ENCODE measurements around the gene EIPR1.
A peak's percentile ranks its signal among the peaks of the same experiment; 100 is the strongest.

Gene EIPR1

DNA sequence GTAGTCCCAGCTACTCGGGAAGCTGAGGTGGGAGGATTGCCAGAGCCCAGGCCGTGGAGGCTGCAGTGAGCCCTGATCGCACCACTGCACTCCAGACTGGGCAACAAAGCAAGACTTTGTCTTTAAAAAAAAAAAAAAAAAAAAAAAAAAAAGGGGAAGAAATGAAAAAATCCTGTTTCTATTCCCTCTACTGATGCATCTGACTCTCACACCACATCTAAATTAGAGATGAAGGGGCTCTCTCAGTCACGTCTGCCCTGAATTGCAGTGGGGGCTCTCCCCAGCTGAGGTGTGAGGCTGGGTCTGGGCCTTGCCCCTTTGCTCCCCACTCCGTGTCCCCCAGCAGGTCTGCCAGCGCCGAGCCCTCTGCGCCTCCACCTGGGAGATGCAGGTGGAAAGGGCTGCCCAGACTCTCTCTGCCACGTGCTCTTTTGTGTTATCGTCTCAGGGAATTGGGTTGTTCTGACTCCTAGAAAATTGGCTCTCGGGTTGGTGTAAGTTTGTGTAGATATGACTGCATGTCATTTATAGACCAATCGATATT, 32.1 kb upstream of the EIPR1 start:
- no peak for DNase-seq (ENCODE audit: low spot score)

DNA sequence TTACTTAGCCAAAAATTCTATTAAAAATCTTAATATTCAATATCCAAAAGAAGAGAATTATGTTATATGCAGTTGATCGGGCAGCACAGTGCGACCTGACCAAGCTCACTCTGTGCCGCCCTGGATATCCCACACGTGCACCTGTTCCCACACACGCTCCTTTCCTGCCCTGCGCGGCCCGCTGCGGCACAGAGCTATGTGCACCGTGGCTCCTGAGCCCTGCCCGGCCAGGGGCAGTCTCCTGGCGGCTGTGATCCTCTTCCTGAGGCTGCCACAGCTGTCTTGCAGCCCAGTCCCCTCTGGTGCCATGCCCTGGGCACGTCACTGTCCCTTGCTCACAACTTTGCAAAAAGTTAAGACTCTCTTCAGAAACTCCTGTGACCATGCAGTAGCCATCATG, 31.2 kb upstream of the EIPR1 start:
- no peak for DNase-seq (ENCODE audit: low spot score)
- TF ChIP-seq, protein P1, sequence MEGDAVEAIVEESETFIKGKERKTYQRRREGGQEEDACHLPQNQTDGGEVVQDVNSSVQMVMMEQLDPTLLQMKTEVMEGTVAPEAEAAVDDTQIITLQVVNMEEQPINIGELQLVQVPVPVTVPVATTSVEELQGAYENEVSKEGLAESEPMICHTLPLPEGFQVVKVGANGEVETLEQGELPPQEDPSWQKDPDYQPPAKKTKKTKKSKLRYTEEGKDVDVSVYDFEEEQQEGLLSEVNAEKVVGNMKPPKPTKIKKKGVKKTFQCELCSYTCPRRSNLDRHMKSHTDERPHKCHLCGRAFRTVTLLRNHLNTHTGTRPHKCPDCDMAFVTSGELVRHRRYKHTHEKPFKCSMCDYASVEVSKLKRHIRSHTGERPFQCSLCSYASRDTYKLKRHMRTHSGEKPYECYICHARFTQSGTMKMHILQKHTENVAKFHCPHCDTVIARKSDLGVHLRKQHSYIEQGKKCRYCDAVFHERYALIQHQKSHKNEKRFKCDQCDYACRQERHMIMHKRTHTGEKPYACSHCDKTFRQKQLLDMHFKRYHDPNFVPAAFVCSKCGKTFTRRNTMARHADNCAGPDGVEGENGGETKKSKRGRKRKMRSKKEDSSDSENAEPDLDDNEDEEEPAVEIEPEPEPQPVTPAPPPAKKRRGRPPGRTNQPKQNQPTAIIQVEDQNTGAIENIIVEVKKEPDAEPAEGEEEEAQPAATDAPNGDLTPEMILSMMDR (IDR thresholded peaks at IDR 0.05; ENCODE audit: extremely low read depth, missing control alignments): no peak

More for the DNA sequence above, 32.1 kb upstream of the EIPR1 start:
- TF ChIP-seq, protein P1 (IDR thresholded peaks at IDR 0.05; ENCODE audit: extremely low read depth, missing control alignments): no peak

DNA sequence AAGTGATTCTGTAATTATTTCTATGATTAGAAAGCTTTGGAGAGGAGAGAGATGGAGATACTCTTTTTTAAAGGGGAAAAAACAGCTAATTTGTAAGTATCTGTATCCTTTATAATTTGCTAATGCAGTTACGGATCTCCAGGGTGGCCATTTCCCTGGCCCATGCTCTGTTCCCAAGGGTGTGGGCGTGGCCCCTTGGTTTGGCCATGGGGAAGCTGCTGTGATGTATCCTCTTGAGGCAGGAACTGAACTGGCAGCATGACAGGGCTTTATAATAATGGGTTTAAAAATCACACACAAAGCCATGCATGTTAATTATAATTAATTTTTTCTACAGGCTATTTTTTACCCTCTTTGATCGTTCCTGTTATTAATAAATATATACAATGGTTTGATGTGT, 28.9 kb upstream of the EIPR1 start:
- DNase-seq (ENCODE audit: low spot score): no peak
- TF ChIP-seq, protein P1 (IDR thresholded peaks at IDR 0.05; ENCODE audit: extremely low read depth, missing control alignments): no peak

DNA sequence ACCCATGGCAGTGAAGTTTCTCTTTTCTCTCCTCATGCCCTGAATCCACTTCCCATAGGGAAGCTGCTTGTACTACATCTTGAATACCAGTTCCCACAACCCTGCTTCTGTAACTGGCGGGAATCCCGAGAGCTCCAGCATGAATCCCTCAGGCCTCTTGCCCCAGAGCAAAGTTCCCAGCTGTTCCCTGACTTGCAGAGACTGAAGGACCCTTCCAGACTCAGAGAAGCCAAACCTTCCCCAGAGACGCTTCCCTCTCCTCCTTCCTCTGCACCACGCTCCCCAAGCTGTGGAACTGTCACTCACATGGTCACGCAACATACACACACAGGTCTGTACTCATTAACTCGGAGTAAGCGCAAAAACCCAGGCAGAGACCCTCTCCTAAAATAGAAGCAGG, 28.3 kb upstream of the EIPR1 start:
- TF ChIP-seq, protein P1 (IDR thresholded peaks at IDR 0.05; ENCODE audit: extremely low read depth, missing control alignments): no peak
- DNase-seq (ENCODE audit: low spot score): no peak

DNA sequence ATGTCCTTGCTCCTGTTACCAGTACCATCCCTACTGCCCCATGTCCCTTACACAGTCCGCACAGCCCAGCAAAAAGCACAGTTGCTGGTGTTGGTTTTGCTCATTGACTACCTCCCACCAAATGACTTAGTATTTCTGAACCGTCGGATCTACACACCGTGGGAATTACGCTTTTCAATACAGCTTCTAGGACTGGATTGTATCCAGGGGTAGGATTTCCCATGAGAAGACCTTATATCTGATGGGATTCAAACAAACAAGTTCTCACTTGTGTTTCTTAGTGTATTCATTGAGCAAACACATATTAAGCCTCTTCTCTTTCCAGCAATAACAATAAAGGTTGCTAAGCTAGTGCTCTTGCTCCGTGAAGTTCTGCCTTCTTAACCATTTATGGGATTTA, 27.7 kb upstream of the EIPR1 start:
- TF ChIP-seq, protein P1 (IDR thresholded peaks at IDR 0.05; ENCODE audit: extremely low read depth, missing control alignments): no peak
- no peak for DNase-seq (ENCODE audit: low spot score)

DNA sequence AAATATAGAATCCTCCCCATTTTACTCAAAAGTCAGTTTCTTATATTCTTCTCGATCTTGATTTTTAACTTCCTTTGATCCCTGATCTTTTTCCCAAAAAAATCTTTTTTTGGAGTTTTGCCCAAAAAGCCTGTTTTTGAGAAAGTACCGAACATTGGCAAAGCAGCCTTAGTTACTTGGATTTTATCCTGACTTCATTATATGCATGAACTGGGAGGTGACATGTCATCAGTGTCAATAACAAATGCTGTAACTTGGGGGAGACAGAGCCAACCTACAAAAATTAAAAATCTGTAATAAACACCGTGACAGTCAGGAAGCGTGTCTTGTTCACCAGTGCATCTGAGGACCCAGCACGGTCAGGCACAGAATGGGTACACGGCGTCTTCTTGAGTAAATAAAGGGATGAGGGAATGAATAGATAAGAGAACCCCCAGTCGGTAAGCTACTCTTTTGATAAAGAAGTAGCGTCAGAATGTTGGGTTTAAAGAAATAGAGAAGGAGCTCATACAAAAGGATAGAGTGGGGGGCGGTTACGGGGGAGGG, 26.8 kb upstream of the EIPR1 start:
- TF ChIP-seq, protein P1 (IDR thresholded peaks at IDR 0.05; ENCODE audit: extremely low read depth, missing control alignments): no peak
- DNase-seq (ENCODE audit: low spot score): no peak

DNA sequence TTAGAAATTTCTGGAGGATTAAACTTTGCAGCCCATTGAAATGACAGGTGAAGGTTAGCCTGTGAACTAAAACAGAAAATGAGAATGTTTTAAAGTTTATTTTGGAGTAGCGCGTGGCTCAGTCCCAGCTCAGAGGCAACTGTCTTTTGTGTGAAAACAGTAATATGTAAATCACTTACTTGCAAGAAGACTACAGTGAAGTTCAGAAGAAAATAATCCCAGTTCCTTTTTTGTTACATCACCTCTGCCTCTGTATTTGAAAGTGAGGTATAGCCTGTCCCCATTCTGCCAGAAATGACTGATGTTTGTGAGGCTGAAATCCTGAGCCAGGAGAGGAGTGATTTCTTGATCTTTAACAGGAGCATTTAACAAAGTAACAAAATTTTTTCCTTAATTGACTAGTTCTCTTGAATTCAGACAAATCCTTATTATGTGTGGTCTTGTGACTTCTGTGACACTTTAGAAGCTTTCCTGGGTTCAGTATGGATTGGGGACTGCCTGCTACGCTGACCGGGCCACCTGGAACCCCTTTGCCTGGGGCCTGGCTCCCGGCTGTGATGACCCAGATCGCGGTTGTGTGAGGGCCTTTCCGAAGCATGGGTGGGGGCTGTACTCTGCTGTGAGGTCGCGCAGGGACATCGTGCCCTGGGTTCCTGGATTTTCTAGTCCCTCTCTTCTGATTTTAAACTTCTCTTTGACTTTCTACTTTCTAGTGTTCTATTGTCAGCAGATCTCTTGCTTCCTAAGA, 26.1 kb upstream of the EIPR1 start:
- DNase-seq (ENCODE audit: low spot score): peak; percentile 84
- TF ChIP-seq, protein P1 (IDR thresholded peaks at IDR 0.05; ENCODE audit: extremely low read depth, missing control alignments): no peak

Data from GM20000 (cell line).